CD14-positive monocyte (primary cell): ENCODE data around the gene ZNF367. TPM values are rescaled to one million over a fixed set of nuclear protein-coding genes. Genes with fewer than 3 reads are reported as not detected.

Experiments used
- DNase-seq, 3 donors: peaks; one replicate each; pipeline ENCODE4 v3.0.0-alpha.2; 2011 to 2022
- H2AFZ ChIP-seq: 2 replicates; pipeline ENCODE4 v1.6.0; 2012; ENCODE audit warnings: mild to moderate bottlenecking, low read depth, low read length, inconsistent platforms; ENCODE audit not compliant: insufficient read depth, poor library complexity, severe bottlenecking
- H3K27ac ChIP-seq, 2 donors: 1 replicate in 1 of 2; 2 replicates in 1 of 2; pipeline ENCODE4 v1.5.1; 2012 to 2013; ENCODE audit warnings: low read length in 2 of 2, control low read depth in 1 of 2, inconsistent platforms in 1 of 2, low read depth in 1 of 2, mild to moderate bottlenecking in 1 of 2
- H3K27me3 ChIP-seq, 2 donors: one replicate each; pipeline versions ENCODE4 v1.6.0 to v1.6.1; 2011 to 2013; ENCODE audit warnings: low read length in 2 of 2; ENCODE audit not compliant: control insufficient read depth in 2 of 2, insufficient read depth in 2 of 2
- H3K36me3 ChIP-seq, 2 donors: replicated peaks in 1 of 2; 1 replicate in 1 of 2; 2 replicates in 1 of 2; pipeline versions ENCODE4 v1.5.1 to v1.6.1; 2012 to 2013; ENCODE audit warnings: low read length in 2 of 2, control low read depth in 1 of 2, inconsistent platforms in 1 of 2, mild to moderate bottlenecking in 1 of 2; ENCODE audit not compliant: insufficient read depth in 2 of 2, control insufficient read depth in 1 of 2
- H3K4me1 ChIP-seq, 2 donors: 1 replicate in 1 of 2; 2 replicates in 1 of 2; pipeline versions ENCODE4 v1.5.1 to v1.6.1; 2012 to 2013; ENCODE audit warnings: low read length in 2 of 2, control low read depth in 1 of 2, inconsistent platforms in 1 of 2, mild to moderate bottlenecking in 1 of 2, moderate library complexity in 1 of 2; ENCODE audit not compliant: insufficient read depth in 2 of 2, control insufficient read depth in 1 of 2
- H3K4me2 ChIP-seq: replicated peaks from 2 replicates; pipeline ENCODE3; 2012; ENCODE audit warnings: low read length, moderate library complexity, mild to moderate bottlenecking; ENCODE audit not compliant: poor library complexity, severe bottlenecking; ENCODE audit errors: extremely low read depth
- H3K4me3 ChIP-seq, 3 experiments: fragments of 200-600 bp in 1 of 3; sonication (generic) in 1 of 3; replicated peaks in 1 of 3; 1 replicate in 2 of 3; 2 replicates in 1 of 3; pipeline ENCODE4 v1.5.1; 2011 to 2013; ENCODE audit warnings: low read length in 3 of 3, mild to moderate bottlenecking in 3 of 3, control low read depth in 2 of 3, low read depth in 2 of 3, inconsistent platforms in 1 of 3, moderate library complexity in 1 of 3
- H3K79me2 ChIP-seq: 2 replicates; pipeline ENCODE4 v1.6.0; 2012; ENCODE audit warnings: mild to moderate bottlenecking, control low read depth, inconsistent platforms, low read length, moderate library complexity; ENCODE audit not compliant: insufficient read depth
- H3K9ac ChIP-seq: 2 replicates; pipeline ENCODE4 v1.6.0; 2017; ENCODE audit warnings: low read length, mild to moderate bottlenecking; ENCODE audit not compliant: insufficient read depth, poor library complexity, severe bottlenecking
- H3K9me3 ChIP-seq, 2 donors: replicated peaks in 1 of 2; 1 replicate in 1 of 2; 2 replicates in 1 of 2; pipeline versions ENCODE4 v1.5.1 to v1.6.1; 2012 to 2013; ENCODE audit warnings: low read length in 2 of 2, control low read depth in 1 of 2; ENCODE audit not compliant: control insufficient read depth in 1 of 2, insufficient read depth in 1 of 2
- H4K20me1 ChIP-seq: 2 replicates; pipeline ENCODE4 v1.6.0; 2012; ENCODE audit warnings: mild to moderate bottlenecking, low read length, control low read depth, moderate library complexity; ENCODE audit not compliant: insufficient read depth
- H3K27ac Mint-ChIP-seq, 7 donors: one replicate each; pipeline ENCODE4 v1.8.0; 2020; ENCODE audit warnings: mild to moderate bottlenecking in 7 of 7, mixed read lengths in 7 of 7, moderate library complexity in 6 of 7, inconsistent platforms in 2 of 7
- H3K27me3 Mint-ChIP-seq, 3 donors: one replicate each; pipeline ENCODE4 v1.8.0; 2021 to 2022; ENCODE audit warnings: low read depth in 3 of 3, mild to moderate bottlenecking in 3 of 3, mixed read lengths in 3 of 3, moderate library complexity in 3 of 3, inconsistent platforms in 1 of 3
- H3K36me3 Mint-ChIP-seq, 2 donors: one replicate each; pipeline ENCODE4 v1.8.0; 2020; ENCODE audit warnings: mixed read lengths in 2 of 2, inconsistent platforms in 1 of 2, mild to moderate bottlenecking in 1 of 2
- H3K4me1 Mint-ChIP-seq: one replicate; pipeline ENCODE4 v1.8.0; 2020; ENCODE audit warnings: mild to moderate bottlenecking, mixed read lengths
- H3K4me3 Mint-ChIP-seq, 2 donors: one replicate each; pipeline ENCODE4 v1.8.0; 2020; ENCODE audit warnings: mild to moderate bottlenecking in 2 of 2, mixed read lengths in 2 of 2, moderate library complexity in 1 of 2
- H3K9me3 Mint-ChIP-seq, 7 donors: one replicate each; pipeline ENCODE4 v1.8.0; 2020 to 2022; ENCODE audit warnings: mixed read lengths in 7 of 7, mild to moderate bottlenecking in 6 of 7, moderate library complexity in 6 of 7, inconsistent platforms in 2 of 7
- WGBS: methylation state at CpG from one replicate; pipeline ENCODE4 v1.1.5; 2013; ENCODE audit warnings: missing lambda C conversion rate; ENCODE audit not compliant: insufficient coverage; 5-methylcytosine and 5-hydroxymethylcytosine counted together
- intact Hi-C, 2 donors: fragments of 100-400 bp; cut with micrococcal nuclease; formaldehyde crosslinking; loops; one replicate each; pipeline versions ENCODE4 v1.15.0 to v1.15.1; 2023
- polyA plus RNA-seq, 3 donors: library from polyadenylated mRNA; depleted of rRNA in 1 of 3; unstranded in 2 of 3; stranded (reverse) in 1 of 3; fragments of 300-500 nt in 2 of 3; fragments of >200 nt in 1 of 3; fragmentation: Illumina TruSeq in 2 of 3; gene quantifications; 1 replicate in 2 of 3; 2 replicates in 1 of 3; pipeline ENCODE4 v1.2.3, GENCODE V29; 2012 to 2021
- TF ChIP-seq, protein P1 (sequence below): fragments of 200-600 bp; IDR thresholded peaks from one replicate; pipeline ENCODE4 v1.8.0; 2022; ENCODE audit warnings: antibody characterized with exemption, mild to moderate bottlenecking

ZNF367 gene
- polyA plus RNA-seq, 3 donors: 0.08 to 0.21 TPM; not detected in 1

DNA sequence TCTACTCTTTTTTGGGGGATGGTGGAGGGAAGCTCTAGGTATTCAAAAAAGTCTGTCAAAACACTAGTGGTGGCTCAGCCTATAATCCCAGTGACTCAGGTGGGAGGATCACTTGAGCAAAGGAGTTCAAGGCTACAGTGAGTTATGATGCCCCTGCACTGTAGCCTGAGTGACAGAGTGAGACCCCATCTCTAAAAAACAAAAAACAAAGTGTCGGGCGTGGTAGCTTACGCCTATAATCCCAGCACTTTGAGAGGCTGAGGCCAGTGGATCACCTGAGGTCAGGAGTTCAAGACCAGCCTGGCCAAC, 18.9 kb downstream of the ZNF367 start:
- intact Hi-C loops: no loop called here
- H3K36me3 Mint-ChIP-seq: peaks cover 0 to 6% of the 10 kb centered on the region in 2 donors
- no peaks in the 10 kb centered on the region for H3K36me3 ChIP-seq
- no peak overlapping the region for H3K4me3 Mint-ChIP-seq
- TF ChIP-seq, protein P1, sequence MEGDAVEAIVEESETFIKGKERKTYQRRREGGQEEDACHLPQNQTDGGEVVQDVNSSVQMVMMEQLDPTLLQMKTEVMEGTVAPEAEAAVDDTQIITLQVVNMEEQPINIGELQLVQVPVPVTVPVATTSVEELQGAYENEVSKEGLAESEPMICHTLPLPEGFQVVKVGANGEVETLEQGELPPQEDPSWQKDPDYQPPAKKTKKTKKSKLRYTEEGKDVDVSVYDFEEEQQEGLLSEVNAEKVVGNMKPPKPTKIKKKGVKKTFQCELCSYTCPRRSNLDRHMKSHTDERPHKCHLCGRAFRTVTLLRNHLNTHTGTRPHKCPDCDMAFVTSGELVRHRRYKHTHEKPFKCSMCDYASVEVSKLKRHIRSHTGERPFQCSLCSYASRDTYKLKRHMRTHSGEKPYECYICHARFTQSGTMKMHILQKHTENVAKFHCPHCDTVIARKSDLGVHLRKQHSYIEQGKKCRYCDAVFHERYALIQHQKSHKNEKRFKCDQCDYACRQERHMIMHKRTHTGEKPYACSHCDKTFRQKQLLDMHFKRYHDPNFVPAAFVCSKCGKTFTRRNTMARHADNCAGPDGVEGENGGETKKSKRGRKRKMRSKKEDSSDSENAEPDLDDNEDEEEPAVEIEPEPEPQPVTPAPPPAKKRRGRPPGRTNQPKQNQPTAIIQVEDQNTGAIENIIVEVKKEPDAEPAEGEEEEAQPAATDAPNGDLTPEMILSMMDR: no peak
- H3K9me3 Mint-ChIP-seq: peaks cover 2 to 13% (median 8%) of the 10 kb centered on the region in 7 donors
- H3K27ac ChIP-seq: peak overlapping the region in 1 of 2 donors; percentile 30
- no peak for DNase-seq
- no peak overlapping the region for H3K4me2 ChIP-seq
- no peaks in the 10 kb centered on the region for H4K20me1 ChIP-seq
- peak overlapping the region in 3 of 7 donors; percentile 29 to 55 (median 35) for H3K27ac Mint-ChIP-seq
- no peak overlapping the region for H3K4me3 ChIP-seq
- H2AFZ ChIP-seq: peak overlapping the region; percentile 39
- H3K27me3 ChIP-seq: no peaks in the 10 kb centered on the region
- peaks cover 77% of the 10 kb centered on the region for H3K79me2 ChIP-seq
- no peak overlapping the region for H3K9ac ChIP-seq
- H3K4me1 Mint-ChIP-seq: peaks cover 6% of the 10 kb centered on the region
- H3K9me3 ChIP-seq: peaks cover 0 to 4% of the 10 kb centered on the region in 2 donors
- no peaks in the 10 kb centered on the region for H3K4me1 ChIP-seq
- H3K27me3 Mint-ChIP-seq: peaks cover 0 to 2% (median 1%) of the 10 kb centered on the region in 3 donors
- 100% methylated on average over 3 of the region's 3 CpGs for WGBS

DNA sequence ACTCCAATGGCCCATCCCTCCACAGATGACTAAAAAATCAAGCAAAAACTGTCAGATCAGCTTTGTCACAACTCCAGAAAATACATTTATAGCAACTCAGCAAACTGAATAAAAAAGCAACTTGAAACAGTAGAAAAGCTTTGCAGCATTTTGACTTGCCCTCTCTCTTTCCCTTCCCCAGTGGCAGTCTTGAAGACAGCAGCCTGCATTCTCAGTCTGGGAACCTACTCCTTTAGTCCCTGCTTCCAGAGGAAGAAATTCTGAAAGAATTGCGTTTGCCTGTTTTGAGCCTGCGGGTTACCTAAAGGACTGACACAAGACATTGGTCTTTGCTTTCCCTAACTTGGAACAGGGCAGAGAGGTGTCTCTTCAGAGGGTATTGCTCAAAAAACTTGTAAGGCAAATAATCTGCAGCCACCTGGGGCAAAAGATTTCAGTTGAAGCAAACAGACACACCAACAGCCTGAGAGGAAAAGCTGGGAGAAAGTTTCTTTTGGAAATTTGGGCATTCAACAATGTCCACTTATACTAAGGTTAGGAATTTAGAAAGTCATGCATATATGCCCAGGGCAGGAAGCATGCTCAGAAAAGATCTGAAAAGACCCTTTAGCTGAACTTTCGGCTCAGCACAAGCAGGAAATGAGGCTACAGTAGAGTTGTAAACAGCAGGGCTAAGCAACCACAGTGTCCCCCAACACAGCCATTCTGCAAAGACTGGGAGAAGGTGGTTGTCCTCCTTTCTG, 19.4 kb downstream of the ZNF367 start:
- peaks cover 2 to 13% (median 8%) of the 10 kb centered on the region in 7 donors for H3K9me3 Mint-ChIP-seq
- Histone ChIP-seq H4K20me1 (no peaks in the 10 kb centered on the region), H3K9ac (no peak overlapping the region), H3K4me2 (no peak overlapping the region), H3K36me3 (no peaks in the 10 kb centered on the region), H3K27me3 (no peaks in the 10 kb centered on the region), H3K9me3 (peaks cover 0 to 4% of the 10 kb centered on the region in 2 donors), H2AFZ (peak overlapping the region; percentile 39), H3K27ac (peak overlapping the region in 1 of 2 donors; percentile 30), H3K79me2 (peaks cover 72% of the 10 kb centered on the region), H3K4me3 (no peak overlapping the region), H3K4me1 (no peaks in the 10 kb centered on the region)
- WGBS: 54% methylated on average over 3 of the region's 3 CpGs
- peaks cover 6% of the 10 kb centered on the region for H3K4me1 Mint-ChIP-seq
- H3K4me3 Mint-ChIP-seq: no peak overlapping the region
- intact Hi-C loops: no loop called here
- H3K36me3 Mint-ChIP-seq: peaks cover 0 to 9% of the 10 kb centered on the region in 2 donors
- peaks cover 0 to 1% (median 0%) of the 10 kb centered on the region in 3 donors for H3K27me3 Mint-ChIP-seq
- H3K27ac Mint-ChIP-seq: peak overlapping the region in 3 of 7 donors; percentile 33 to 57 (median 55)
- TF ChIP-seq, protein P1: no peak
- DNase-seq: no peak
